Measurements from ENCODE around the gene PSMG3. TPM values are rescaled to one million over a fixed set of nuclear protein-coding genes. Genes with fewer than 3 reads are reported as not detected.

The PSMG3 gene
- total RNA-seq, 1 donor from 2014 or later: 34.1 TPM

GRCh38 chr7:1535701-1536454, 34.0 kb downstream of the PSMG3 start:
- Histone ChIP-seq H3K9me3 (no peaks in the 10 kb centered on the region), H3K4me1 (peaks cover 17 to 54% of the 10 kb centered on the region in 2 donors), H3K36me3 (peaks cover 23 to 31% of the 10 kb centered on the region in 2 donors), H3K27me3 (no peaks in the 10 kb centered on the region), H3K27ac (peak overlapping the region; percentile 98 to 99), H3K4me3 (no peak overlapping the region)
- intact Hi-C loops (cut with DNase I): loop anchor here (2.0 to 10.0 kb wide), 6 partner anchors 23 to 1099 kb away; partner anchors contain the start of genes GET4 and TTYH3
- DNase-seq (ENCODE audit: low spot score in 2 of 2): no peak
- no peak for TF ChIP-seq CTCF (IDR thresholded peaks at IDR 0.05)

- H3K9me3 ChIP-seq: no peaks in the 10 kb centered on the region
- intact Hi-C loops (cut with DNase I): loop anchor here (10.0 kb wide), 3 partner anchors 660 to 1100 kb away; partner anchors contain the start of genes GET4 and TTYH3
- no peaks in the 10 kb centered on the region for H3K27me3 ChIP-seq
- no peak for DNase-seq (ENCODE audit: low spot score in 2 of 2)
- H3K4me1 ChIP-seq: peaks cover 17 to 56% of the 10 kb centered on the region in 2 donors
- peak overlapping the region; percentile 98 to 99 for H3K27ac ChIP-seq
- H3K4me3 ChIP-seq: no peak overlapping the region
- TF ChIP-seq CTCF (IDR thresholded peaks at IDR 0.05): no peak
- H3K36me3 ChIP-seq: peaks cover 15 to 23% of the 10 kb centered on the region in 2 donors
Observed at GRCh38 chr7:1535100-1535458, 34.8 kb downstream of the PSMG3 start.

GRCh38 chr7:1534330-1535099, 35.3 kb downstream of the PSMG3 start:
- Histone ChIP-seq H3K27ac (peak overlapping the region; percentile 98 to 99), H3K27me3 (no peaks in the 10 kb centered on the region), H3K9me3 (no peaks in the 10 kb centered on the region), H3K4me3 (peak overlapping the region; percentile 76 to 91), H3K36me3 (peaks cover 9 to 18% of the 10 kb centered on the region in 2 donors), H3K4me1 (peaks cover 17 to 53% of the 10 kb centered on the region in 2 donors)
- no peak for DNase-seq (ENCODE audit: low spot score in 2 of 2)
- intact Hi-C loops (cut with DNase I): loop anchor here (10.0 kb wide), 3 partner anchors 660 to 1100 kb away; partner anchors contain the start of genes GET4 and TTYH3
- TF ChIP-seq CTCF (IDR thresholded peaks at IDR 0.05): no peak

GRCh38 chr7:1533547-1534329, 36.1 kb downstream of the PSMG3 start:
- TF ChIP-seq CTCF (IDR thresholded peaks at IDR 0.05): no peak

GRCh38 chr7:1533255-1533546, 36.6 kb downstream of the PSMG3 start:
- TF ChIP-seq CTCF (IDR thresholded peaks at IDR 0.05): no peak
- H3K4me3 ChIP-seq: peak overlapping the region; percentile 76 to 91
- no peaks in the 10 kb centered on the region for H3K9me3 ChIP-seq
- no peak for DNase-seq (ENCODE audit: low spot score in 2 of 2)
- intact Hi-C loops (cut with DNase I): loop anchor here (10.0 kb wide), 3 partner anchors 658 to 1102 kb away; partner anchors contain the start of genes GET4 and TTYH3
- H3K4me1 ChIP-seq: peaks cover 10 to 40% of the 10 kb centered on the region in 2 donors
- H3K36me3 ChIP-seq: peaks cover 4 to 13% of the 10 kb centered on the region in 2 donors
- peak overlapping the region; percentile 98 to 99 for H3K27ac ChIP-seq
- no peaks in the 10 kb centered on the region for H3K27me3 ChIP-seq

More at GRCh38 chr7:1533547-1534329, 36.1 kb downstream of the PSMG3 start:
- H3K36me3 ChIP-seq: peaks cover 4 to 13% of the 10 kb centered on the region in 2 donors
- peak overlapping the region; percentile 76 to 91 for H3K4me3 ChIP-seq
- intact Hi-C loops (cut with DNase I): loop anchor here (10.0 kb wide), 3 partner anchors 659 to 1101 kb away; partner anchors contain the start of genes GET4 and TTYH3
- H3K27ac ChIP-seq: peak overlapping the region; percentile 98 to 99
- peak; percentile 70 to 91 for DNase-seq (ENCODE audit: low spot score in 2 of 2)
- no peaks in the 10 kb centered on the region for H3K27me3 ChIP-seq
- no peaks in the 10 kb centered on the region for H3K9me3 ChIP-seq
- peaks cover 15 to 45% of the 10 kb centered on the region in 2 donors for H3K4me1 ChIP-seq
